Astrocyte (in vitro differentiated cells and primary cell): ENCODE data around the gene FUNDC2.

Experiments used
- CTCF ChIP-seq: IDR thresholded peaks from 2 replicates; pipeline ENCODE4 v1.5.1; 2011; ENCODE audit warnings: low read depth, mild to moderate bottlenecking, inconsistent platforms, low read length, moderate library complexity; ENCODE audit not compliant: insufficient read depth
- EZH2 ChIP-seq: IDR thresholded peaks from 2 replicates; pipeline ENCODE4 v1.6.1; 2012; ENCODE audit warnings: mild to moderate bottlenecking, low read length, inconsistent platforms; ENCODE audit not compliant: insufficient read depth

- TF ChIP-seq CTCF (no peak), EZH2 (no peak)
These were observed 37.9 kb upstream of the FUNDC2 start for GRCh38 chrX:154988719-154989118.
